ENCODE measurements around the gene SCFD2. TPM values are rescaled to one million over a fixed set of nuclear protein-coding genes. Genes with fewer than 3 reads are reported as not detected.

Gene SCFD2
- polyA plus RNA-seq, 1 donor from 2014 or later, result 5.0 TPM

- no peak overlapping the region for H3K4me2 ChIP-seq (ENCODE audit: low read length)
- no peaks in the 10 kb centered on the region for H3K79me2 ChIP-seq (replicated peaks; ENCODE audit: insufficient read depth, low read length)
- no peaks in the 10 kb centered on the region for H3F3A ChIP-seq (ENCODE audit: insufficient read depth, low read length, poor library complexity, severe bottlenecking)
- H3K36me3 ChIP-seq (ENCODE audit: insufficient read depth, low read length), result no peaks in the 10 kb centered on the region
- TF ChIP-seq EP300 (conservative IDR thresholded peaks at IDR 0.05; ENCODE audit: poor library complexity, severe bottlenecking) (no peak), TAF1 (IDR thresholded peaks at IDR 0.05; ENCODE audit: low read depth) (no peak), MXI1 (conservative IDR thresholded peaks at IDR 0.05; ENCODE audit: poor library complexity, severe bottlenecking) (no peak)
- H2AFZ ChIP-seq (ENCODE audit: low read depth, low read length), result no peak overlapping the region
- H3K27me3 ChIP-seq (ENCODE audit: insufficient read depth, low read depth, low read length), result no peaks in the 10 kb centered on the region
- no peak overlapping the region for H3K27ac ChIP-seq (ENCODE audit: low read length)
- no peak overlapping the region for H3K4me3 ChIP-seq (ENCODE audit: low read length)
- no peaks in the 10 kb centered on the region for H3K9me3 ChIP-seq (ENCODE audit: low read length)
- no peaks in the 10 kb centered on the region for H3K9me2 ChIP-seq (ENCODE audit: insufficient read depth, low read length)
- no peak overlapping the region for H3K9ac ChIP-seq (ENCODE audit: low read length)
- no peaks in the 10 kb centered on the region for H4K20me1 ChIP-seq (ENCODE audit: insufficient read depth)
These were observed 353.1 kb downstream of the SCFD2 start for GRCh38 chr4:53012738-53013137.

- no peak overlapping the region for H2AFZ ChIP-seq (ENCODE audit: low read depth, low read length)
- TF ChIP-seq MXI1 (conservative IDR thresholded peaks at IDR 0.05; ENCODE audit: poor library complexity, severe bottlenecking) (no peak), RAD21 (conservative IDR thresholded peaks at IDR 0.05) (no peak), TAF1 (IDR thresholded peaks at IDR 0.05; ENCODE audit: low read depth) (no peak), POLR2AphosphoS5 (IDR thresholded peaks at IDR 0.05) (no peak), REST (IDR thresholded peaks at IDR 0.05; ENCODE audit: borderline replicate concordance) (no peak), EP300 (conservative IDR thresholded peaks at IDR 0.05; ENCODE audit: poor library complexity, severe bottlenecking) (no peak), SMC3 (conservative IDR thresholded peaks at IDR 0.05; ENCODE audit: poor library complexity) (no peak), EZH2 (IDR thresholded peaks at IDR 0.05; ENCODE audit: borderline replicate concordance, insufficient read depth, low read length, poor library complexity, severe bottlenecking) (no peak), CTCF (IDR thresholded peaks at IDR 0.05; ENCODE audit: poor library complexity, severe bottlenecking) (no peak)
These were observed 354.5 kb downstream of the SCFD2 start for GRCh38 chr4:53011259-53011905.

More at GRCh38 chr4:53011259-53011905, 354.5 kb downstream of the SCFD2 start:
- no peak overlapping the region for H3K4me3 ChIP-seq (ENCODE audit: low read length)
- no peaks in the 10 kb centered on the region for H3F3A ChIP-seq (ENCODE audit: insufficient read depth, low read length, poor library complexity, severe bottlenecking)
- H3K9me3 ChIP-seq (ENCODE audit: low read length), result no peaks in the 10 kb centered on the region
- H3K9me2 ChIP-seq (ENCODE audit: insufficient read depth, low read length), result no peaks in the 10 kb centered on the region
- no peaks in the 10 kb centered on the region for H3K79me2 ChIP-seq (replicated peaks; ENCODE audit: insufficient read depth, low read length)
- H3K9ac ChIP-seq (ENCODE audit: low read length), result no peak overlapping the region
- H3K36me3 ChIP-seq (ENCODE audit: insufficient read depth, low read length), result no peaks in the 10 kb centered on the region
- H3K4me2 ChIP-seq (ENCODE audit: low read length), result no peak overlapping the region
- H3K27me3 ChIP-seq (ENCODE audit: insufficient read depth, low read depth, low read length), result no peaks in the 10 kb centered on the region
- no peak overlapping the region for H3K27ac ChIP-seq (ENCODE audit: low read length)
- H4K20me1 ChIP-seq (ENCODE audit: insufficient read depth), result no peaks in the 10 kb centered on the region
